GM12891 (cell line): Measurements from ENCODE around the gene SF1.
A peak's percentile ranks its signal among the peaks of the same experiment; 100 is the strongest.

ENCODE experiments used
- DNase-seq: peaks from one replicate; pipeline ENCODE4 v3.0.0; 2011; ENCODE audit warnings: low spot score; ENCODE audit not compliant: insufficient read length
- FAIRE-seq: peaks from 2 replicates; lab custom pipeline; 2011; peaks lifted over from hg19 to GRCh38; lab: Jason Lieb, UNC
- PAX5 ChIP-seq: IDR thresholded peaks from 2 replicates; pipeline ENCODE4 v1.6.1; 2011; ENCODE audit warnings: low read length, moderate library complexity, mild to moderate bottlenecking; ENCODE audit not compliant: insufficient read depth, severe bottlenecking
- POLR2A ChIP-seq: IDR thresholded peaks from 2 replicates; pipeline ENCODE4 v1.6.1; 2011; ENCODE audit warnings: low read depth, low read length, control low read depth
- POLR2AphosphoS5 ChIP-seq: IDR thresholded peaks from 2 replicates; pipeline ENCODE4 v1.6.1; 2011; ENCODE audit warnings: low read depth, low read length, control low read depth
- POU2F2 ChIP-seq: IDR thresholded peaks from 2 replicates; pipeline ENCODE4 v1.6.1; 2011; ENCODE audit warnings: low read depth, mild to moderate bottlenecking, control low read depth, low read length, moderate library complexity
- SPI1 ChIP-seq: IDR thresholded peaks from 2 replicates; pipeline ENCODE4 v1.6.1; 2011; ENCODE audit warnings: low read depth, low read length, control low read depth
- TAF1 ChIP-seq: IDR thresholded peaks from 2 replicates; pipeline ENCODE4 v1.6.1; 2011; ENCODE audit warnings: low read depth, low read length, control low read depth

Gene SF1

GRCh38 chr11:64723907-64724862, 54.2 kb downstream of the SF1 start:
- DNase-seq (no peak), FAIRE-seq (peak; percentile 84)
- no peak for TF ChIP-seq POU2F2
- TF ChIP-seq PAX5: no peak
- no peak for TF ChIP-seq POLR2AphosphoS5
- TF ChIP-seq POLR2A: no peak
- TF ChIP-seq TAF1: no peak
- TF ChIP-seq SPI1: peak; percentile 20; the same call in 1 of the 2 replicates

GRCh38 chr11:64723117-64723906, 55.0 kb downstream of the SF1 start, which contains the start of gene NRXN2:
NRXN2 (minus strand) TSS chr11:64723197; CDS start chr11:64713699, 9,498 bp downstream.
- TF ChIP-seq POU2F2 (no peak), POLR2AphosphoS5 (no peak), PAX5 (no peak), POLR2A (no peak), TAF1 (no peak), SPI1 (no peak)
- FAIRE-seq (peak; percentile 99), DNase-seq (peak; percentile 99)

GRCh38 chr11:64722141-64723065, 55.9 kb downstream of the SF1 start:
- no peak for FAIRE-seq
- TF ChIP-seq POLR2AphosphoS5 (no peak), SPI1 (no peak), POLR2A (no peak), PAX5 (no peak)

DNA sequence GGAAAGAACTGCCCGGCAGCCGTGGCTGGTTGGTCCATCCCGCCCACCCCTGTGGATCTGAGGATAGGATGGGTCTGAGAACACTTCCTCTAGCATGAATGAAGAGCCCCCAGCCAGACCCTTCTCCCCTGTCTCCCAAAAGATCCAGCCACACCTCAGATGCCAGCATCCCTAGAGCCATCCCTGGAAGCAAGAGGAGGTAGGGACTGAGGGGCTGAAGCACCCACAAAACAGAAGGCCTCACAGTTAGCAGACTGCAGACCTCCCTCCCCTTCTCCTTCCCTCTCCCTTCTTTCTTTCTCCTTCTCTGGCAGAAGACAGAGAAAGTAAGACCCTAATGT, 57.0 kb downstream of the SF1 start:
- TF ChIP-seq SPI1: no peak
- FAIRE-seq: no peak
- no peak for DNase-seq

More at GRCh38 chr11:64722141-64723065, 55.9 kb downstream of the SF1 start:
- no peak for DNase-seq

GRCh38 chr11:64720640-64721358, 57.5 kb downstream of the SF1 start:
- no peak for DNase-seq
- TF ChIP-seq PAX5 (no peak), POLR2A (no peak), SPI1 (no peak), TAF1 (no peak), POU2F2 (no peak), POLR2AphosphoS5 (no peak)
- no peak for FAIRE-seq

- no peak for TF ChIP-seq POLR2AphosphoS5
- TF ChIP-seq POLR2A: no peak
- TF ChIP-seq SPI1: no peak
- no peak for TF ChIP-seq POU2F2
- TF ChIP-seq PAX5: no peak
- TF ChIP-seq TAF1: no peak
- DNase-seq (no peak), FAIRE-seq (no peak)
These were observed 58.2 kb downstream of the SF1 start for GRCh38 chr11:64720167-64720566.

GRCh38 chr11:64719406-64719805, 58.9 kb downstream of the SF1 start:
- FAIRE-seq: no peak
- TF ChIP-seq PAX5 (no peak), SPI1 (no peak), TAF1 (no peak), POU2F2 (no peak), POLR2AphosphoS5 (no peak), POLR2A (no peak)
- DNase-seq: no peak

DNA sequence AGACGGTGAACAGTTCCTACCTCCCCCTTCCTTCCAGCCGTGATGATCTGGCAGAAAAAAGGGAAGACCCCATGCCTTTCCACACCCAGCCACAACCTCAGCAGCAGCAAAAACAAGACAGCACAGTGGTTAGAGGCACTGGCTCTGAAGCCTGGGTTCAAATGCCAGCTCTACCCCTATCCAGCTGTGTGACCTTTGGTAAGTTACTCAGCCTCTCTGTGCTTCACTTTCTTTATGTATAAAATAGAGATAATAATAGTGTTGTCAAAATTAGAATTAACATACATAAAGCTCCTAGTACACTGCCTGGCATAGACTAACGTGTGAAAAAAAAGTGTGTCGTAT, 59.6 kb downstream of the SF1 start:
- no peak for DNase-seq
- TF ChIP-seq POLR2A (no peak), SPI1 (no peak), POLR2AphosphoS5 (no peak), PAX5 (no peak), TAF1 (no peak), POU2F2 (no peak)
- FAIRE-seq: no peak
